Hepatocyte (in vitro differentiated cells): Measurements from ENCODE around the gene DMAC2. TPM values are rescaled to one million over a fixed set of nuclear protein-coding genes. Genes with fewer than 3 reads are reported as not detected.

Source experiments
- DNase-seq: peaks from one replicate; pipeline ENCODE4 v3.0.0-alpha.2; 2016; ENCODE audit warnings: low spot score
- H2AFZ ChIP-seq: fragments of 200-600 bp; sonication (generic); 2 replicates; pipeline ENCODE4 v1.6.0; 2016; ENCODE audit warnings: antibody characterized with exemption, mild to moderate bottlenecking
- H3K27ac ChIP-seq: fragments of 200-600 bp; sonication (generic); 2 replicates; pipeline ENCODE4 v1.5.1; 2016; ENCODE audit warnings: mild to moderate bottlenecking
- H3K27me3 ChIP-seq: fragments of 200-600 bp; sonication (generic); 2 replicates; pipeline ENCODE4 v1.6.1; 2016
- H3K36me3 ChIP-seq: fragments of 200-600 bp; sonication (generic); replicated peaks from 2 replicates; pipeline ENCODE4 v1.5.1; 2016; ENCODE audit warnings: low read depth; ENCODE audit not compliant: insufficient read depth
- H3K4me1 ChIP-seq: fragments of 200-600 bp; sonication (generic); 2 replicates; pipeline ENCODE4 v1.5.1; 2016; ENCODE audit warnings: mild to moderate bottlenecking, moderate library complexity; ENCODE audit not compliant: insufficient read depth
- H3K4me2 ChIP-seq: fragments of 200-600 bp; sonication (generic); 2 replicates; pipeline ENCODE4 v1.6.0; 2016
- H3K4me3 ChIP-seq: fragments of 200-600 bp; sonication (generic); 2 replicates; pipeline ENCODE4 v1.5.1; 2016; ENCODE audit warnings: mild to moderate bottlenecking
- H3K79me2 ChIP-seq: fragments of 200-600 bp; sonication (generic); 2 replicates; pipeline ENCODE4 v1.6.0; 2017; ENCODE audit warnings: mild to moderate bottlenecking
- H3K9me2 ChIP-seq: fragments of 200-600 bp; sonication (generic); replicated peaks from 2 replicates; pipeline ENCODE4 v1.6.0; 2017; ENCODE audit warnings: mild to moderate bottlenecking; ENCODE audit not compliant: insufficient read depth
- H3K9me3 ChIP-seq: fragments of 200-600 bp; sonication (generic); 2 replicates; pipeline ENCODE4 v1.5.1; 2016; ENCODE audit warnings: low read depth, mild to moderate bottlenecking
- H4K20me1 ChIP-seq: fragments of 200-600 bp; sonication (generic); 2 replicates; pipeline ENCODE4 v1.6.0; 2016; ENCODE audit warnings: mild to moderate bottlenecking; ENCODE audit not compliant: insufficient read depth, poor library complexity, severe bottlenecking
- CTCF ChIP-seq: fragments of 200-600 bp; sonication (generic); IDR thresholded peaks from 2 replicates; pipeline ENCODE4 v1.5.1; 2016; ENCODE audit warnings: antibody characterized with exemption, mild to moderate bottlenecking; ENCODE audit not compliant: poor library complexity
- EZH2 ChIP-seq: fragments of 200-600 bp; sonication (generic); IDR thresholded peaks from 2 replicates; pipeline ENCODE4 v1.6.1; 2016; ENCODE audit warnings: antibody characterized with exemption, mild to moderate bottlenecking, borderline replicate concordance
- EZH2phosphoT487 ChIP-seq: fragments of 200-600 bp; sonication (generic); IDR thresholded peaks from one replicate; pipeline ENCODE4 v1.6.1; 2018; ENCODE audit warnings: antibody characterized with exemption, mild to moderate bottlenecking, low read depth, moderate library complexity; ENCODE audit not compliant: unreplicated experiment, severe bottlenecking
- WGBS: methylation state at CpG from one replicate; pipeline ENCODE4 v1.1.6; 2016; ENCODE audit warnings: low lambda C conversion rate; ENCODE audit errors: missing lambda C conversion rate; 5-methylcytosine and 5-hydroxymethylcytosine counted together
- polyA plus RNA-seq: library from polyadenylated mRNA; unstranded; fragments of >200 nt; fragmentation: Nextera tagmentation; extraction: Ambion mirVana; gene quantifications from 2 replicates; pipeline ENCODE4 v1.2.1, GENCODE V29; 2016
- total RNA-seq: library from RNA; depleted of rRNA; stranded (reverse); fragments of >200 nt; gene quantifications from 2 replicates; pipeline ENCODE4 v1.2.3, GENCODE V29; 2014

DMAC2 gene
- total and polyA plus RNA-seq, 2 experiments from 2014 or later, result 54.7 to 66.8 TPM

DNA sequence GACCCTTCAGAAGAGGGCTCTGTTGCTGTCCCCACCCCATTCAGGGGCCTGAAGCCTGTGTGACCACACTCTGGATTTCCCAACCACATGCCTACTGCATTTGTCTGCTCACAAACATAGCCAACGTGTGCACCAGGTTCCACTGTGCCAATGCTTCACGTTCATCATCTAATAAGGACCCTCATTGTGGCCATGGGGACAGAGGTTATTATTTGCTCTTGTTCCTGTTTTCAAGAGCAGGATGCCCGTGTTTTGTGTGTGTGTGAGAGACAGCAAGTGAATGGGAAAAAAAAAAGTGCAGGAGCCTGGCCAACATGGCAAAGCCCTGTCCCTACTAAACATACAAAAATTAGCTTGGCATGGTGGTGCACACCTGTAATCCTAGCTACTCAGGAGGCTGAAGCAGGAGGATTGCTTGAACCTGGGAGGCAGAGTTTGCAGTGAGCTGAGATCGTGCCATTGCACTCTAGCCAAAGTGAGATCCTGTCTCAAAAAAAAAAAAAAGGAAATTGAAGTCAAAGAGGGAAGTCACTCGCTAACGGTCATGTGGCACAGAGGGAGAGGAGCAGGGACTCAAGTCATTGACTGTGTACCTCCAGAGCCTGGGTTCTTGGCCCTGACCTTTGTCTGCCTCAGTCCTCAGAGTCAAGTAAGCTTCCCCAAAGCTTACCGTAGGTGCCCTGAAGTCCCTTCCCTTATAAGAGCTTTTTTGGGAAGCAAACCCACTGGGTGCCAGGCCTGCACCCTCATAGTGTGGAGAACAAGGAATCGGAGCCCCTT, 19.4 kb downstream of the DMAC2 start:
- no peaks in the 10 kb centered on the region for H3K9me3 ChIP-seq
- WGBS, result 95% methylated on average over 8 of the region's 8 CpGs
- TF ChIP-seq CTCF (no peak), EZH2 (no peak), EZH2phosphoT487 (no peak)

GRCh38 chr19:41416194-41416674, 23.5 kb downstream of the DMAC2 start:
- no peaks in the 10 kb centered on the region for H3K9me3 ChIP-seq
- H3K9me2 ChIP-seq, result no peaks in the 10 kb centered on the region
- no peaks in the 10 kb centered on the region for H4K20me1 ChIP-seq
- no peaks in the 10 kb centered on the region for H3K79me2 ChIP-seq
- no peaks in the 10 kb centered on the region for H3K4me1 ChIP-seq
- peak overlapping the region; percentile 82 for H3K27ac ChIP-seq
- no peaks in the 10 kb centered on the region for H3K36me3 ChIP-seq
- 64% methylated on average over 12 of the region's 12 CpGs for WGBS
- no peak overlapping the region for H2AFZ ChIP-seq
- H3K4me3 ChIP-seq, result no peak overlapping the region
- no peak overlapping the region for H3K4me2 ChIP-seq
- H3K27me3 ChIP-seq, result no peaks in the 10 kb centered on the region
- TF ChIP-seq CTCF (no peak), EZH2 (no peak), EZH2phosphoT487 (no peak)
- peak; percentile 84 for DNase-seq

More for the DNA sequence above, 19.4 kb downstream of the DMAC2 start:
- no peak overlapping the region for H2AFZ ChIP-seq
- H3K27me3 ChIP-seq, result no peaks in the 10 kb centered on the region
- no peaks in the 10 kb centered on the region for H3K36me3 ChIP-seq
- H3K9me2 ChIP-seq, result no peaks in the 10 kb centered on the region
- no peak overlapping the region for H3K27ac ChIP-seq
- no peak overlapping the region for H3K4me2 ChIP-seq
- peaks cover 12% of the 10 kb centered on the region for H3K79me2 ChIP-seq
- no peaks in the 10 kb centered on the region for H3K4me1 ChIP-seq
- no peaks in the 10 kb centered on the region for H4K20me1 ChIP-seq
- H3K4me3 ChIP-seq, result no peak overlapping the region
- DNase-seq, result no peak

DNA sequence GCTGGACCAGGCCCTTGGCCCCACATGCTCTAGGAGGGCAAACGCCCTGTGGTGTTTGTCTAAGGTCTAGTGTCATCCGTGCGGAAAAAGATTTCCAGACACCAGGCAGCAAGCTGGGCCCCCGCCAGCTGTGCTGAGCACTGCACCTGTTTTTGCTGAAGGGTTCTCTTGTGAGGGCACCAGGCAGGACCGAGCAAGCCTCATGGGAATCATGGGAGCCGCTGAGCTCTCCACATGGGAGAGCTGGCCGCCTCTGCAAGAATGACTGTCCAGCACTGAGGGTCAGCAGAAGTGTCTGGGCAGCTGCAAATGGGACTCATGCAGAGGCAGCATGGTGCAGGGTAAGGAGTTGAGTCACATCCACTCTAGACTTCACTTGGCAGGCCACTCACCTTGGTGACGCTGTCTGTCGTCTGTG, 24.5 kb downstream of the DMAC2 start:
- Histone ChIP-seq H3K9me3 (no peaks in the 10 kb centered on the region), H3K4me2 (no peak overlapping the region), H3K9me2 (no peaks in the 10 kb centered on the region), H2AFZ (no peak overlapping the region), H3K79me2 (no peaks in the 10 kb centered on the region), H3K4me3 (no peak overlapping the region), H3K36me3 (no peaks in the 10 kb centered on the region), H4K20me1 (no peaks in the 10 kb centered on the region), H3K27me3 (no peaks in the 10 kb centered on the region), H3K4me1 (peaks cover under 1% of the 10 kb centered on the region), H3K27ac (no peak overlapping the region)
- WGBS, result 87% methylated on average over 9 of the region's 9 CpGs
- TF ChIP-seq EZH2 (no peak), CTCF (no peak), EZH2phosphoT487 (no peak)
- no peak for DNase-seq
